Stomach smooth muscle (tissue), 2 donors: ENCODE results near the gene C4A.
"Not testable (repeated sequence)": the region's sequence is repeated elsewhere in the genome, so short reads cannot be mapped to it uniquely, and the experiment has no call there.

Experiments
- H3K27ac ChIP-seq: one replicate; pipeline ENCODE4 v1.7.0; 2013; ENCODE audit warnings: mild to moderate bottlenecking, low read length, inconsistent platforms
- H3K27me3 ChIP-seq, 2 donors: one replicate each; pipeline ENCODE4 v1.7.0; 2013; ENCODE audit warnings: low read length in 2 of 2; ENCODE audit not compliant: insufficient read depth in 2 of 2, control insufficient read depth in 1 of 2
- H3K36me3 ChIP-seq, 2 donors: one replicate each; pipeline ENCODE4 v1.7.0; 2013; ENCODE audit warnings: low read length in 2 of 2; ENCODE audit not compliant: control insufficient read depth in 2 of 2, insufficient read depth in 2 of 2
- H3K4me1 ChIP-seq: one replicate; pipeline ENCODE4 v1.7.0; 2013; ENCODE audit warnings: low read length; ENCODE audit not compliant: control insufficient read depth, insufficient read depth
- H3K4me3 ChIP-seq, 2 donors: one replicate each; pipeline ENCODE4 v1.7.0; 2013; ENCODE audit warnings: low read length in 2 of 2
- H3K9ac ChIP-seq, 2 donors: one replicate each; pipeline ENCODE4 v1.7.0; 2013; ENCODE audit warnings: low read length in 2 of 2, mild to moderate bottlenecking in 1 of 2
- H3K9me3 ChIP-seq, 2 donors: one replicate each; pipeline ENCODE4 v1.7.0; 2013; ENCODE audit warnings: low read length in 2 of 2; ENCODE audit not compliant: control insufficient read depth in 2 of 2
- donor health status: healthy.
- donor health status: Pancreatic carcinoma.

Gene C4A

DNA sequence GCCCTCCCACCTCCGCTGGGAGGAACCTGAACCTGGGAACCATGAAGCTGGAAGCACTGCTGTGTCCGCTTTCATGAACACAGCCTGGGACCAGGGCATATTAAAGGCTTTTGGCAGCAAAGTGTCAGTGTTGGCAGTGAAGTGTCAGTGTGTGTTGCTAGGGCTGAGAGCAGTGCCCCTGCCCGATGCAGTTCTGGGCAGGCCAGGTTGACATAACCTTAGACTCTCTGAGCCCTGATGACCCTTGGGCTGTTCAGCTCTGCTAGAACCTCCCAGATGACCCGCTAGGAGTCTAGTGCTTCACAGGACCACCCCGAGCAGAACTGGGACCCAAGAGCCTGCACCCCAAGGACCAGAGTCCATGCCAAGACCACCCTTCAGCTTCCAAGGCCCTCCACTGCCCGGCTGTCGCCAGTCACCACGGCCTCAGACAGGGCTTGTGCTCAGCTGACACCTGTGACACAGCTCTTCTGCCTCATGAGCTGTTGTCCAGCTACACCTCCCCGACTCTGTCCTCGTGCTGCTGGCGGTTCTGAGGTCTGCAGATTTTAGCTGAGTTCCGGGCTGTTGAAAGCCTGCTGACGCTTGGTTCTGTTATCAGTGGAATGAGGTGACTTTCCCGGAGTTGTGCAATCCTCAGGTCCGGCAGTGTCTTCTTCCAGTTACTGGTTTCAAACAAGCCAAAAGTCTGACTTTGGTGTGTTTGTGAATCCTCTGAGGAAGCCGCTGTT is 53.6 kb downstream of the C4A start:
- not testable (repeated sequence) for H3K27ac ChIP-seq, H3K9me3 ChIP-seq, H3K27me3 ChIP-seq, H3K36me3 ChIP-seq, H3K4me1 ChIP-seq, H3K9ac ChIP-seq, H3K4me3 ChIP-seq

DNA sequence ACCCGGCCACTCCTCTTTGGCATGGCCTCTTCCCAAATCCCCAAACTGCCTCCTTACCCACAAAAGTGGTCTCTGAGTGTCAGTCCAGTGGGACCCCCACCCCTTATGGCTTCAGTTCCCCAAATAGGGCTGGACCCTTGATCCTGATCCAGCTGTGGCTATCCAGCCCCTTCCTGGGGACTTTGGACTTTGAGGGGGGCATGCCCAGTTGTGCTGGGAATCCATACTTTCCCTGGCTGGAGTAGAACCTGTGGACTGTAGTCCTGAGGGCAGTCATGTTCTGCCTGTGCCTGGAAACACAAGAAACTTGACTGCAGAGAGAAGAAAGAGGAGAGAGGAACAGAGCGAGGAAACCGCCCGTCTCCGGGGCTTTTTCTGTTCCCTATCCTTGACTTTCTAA is 55.3 kb downstream of the C4A start:
- H3K9me3 ChIP-seq, H3K36me3 ChIP-seq, H3K4me3 ChIP-seq, H3K9ac ChIP-seq, H3K27me3 ChIP-seq, H3K4me1 ChIP-seq, H3K27ac ChIP-seq: not testable (repeated sequence)

DNA sequence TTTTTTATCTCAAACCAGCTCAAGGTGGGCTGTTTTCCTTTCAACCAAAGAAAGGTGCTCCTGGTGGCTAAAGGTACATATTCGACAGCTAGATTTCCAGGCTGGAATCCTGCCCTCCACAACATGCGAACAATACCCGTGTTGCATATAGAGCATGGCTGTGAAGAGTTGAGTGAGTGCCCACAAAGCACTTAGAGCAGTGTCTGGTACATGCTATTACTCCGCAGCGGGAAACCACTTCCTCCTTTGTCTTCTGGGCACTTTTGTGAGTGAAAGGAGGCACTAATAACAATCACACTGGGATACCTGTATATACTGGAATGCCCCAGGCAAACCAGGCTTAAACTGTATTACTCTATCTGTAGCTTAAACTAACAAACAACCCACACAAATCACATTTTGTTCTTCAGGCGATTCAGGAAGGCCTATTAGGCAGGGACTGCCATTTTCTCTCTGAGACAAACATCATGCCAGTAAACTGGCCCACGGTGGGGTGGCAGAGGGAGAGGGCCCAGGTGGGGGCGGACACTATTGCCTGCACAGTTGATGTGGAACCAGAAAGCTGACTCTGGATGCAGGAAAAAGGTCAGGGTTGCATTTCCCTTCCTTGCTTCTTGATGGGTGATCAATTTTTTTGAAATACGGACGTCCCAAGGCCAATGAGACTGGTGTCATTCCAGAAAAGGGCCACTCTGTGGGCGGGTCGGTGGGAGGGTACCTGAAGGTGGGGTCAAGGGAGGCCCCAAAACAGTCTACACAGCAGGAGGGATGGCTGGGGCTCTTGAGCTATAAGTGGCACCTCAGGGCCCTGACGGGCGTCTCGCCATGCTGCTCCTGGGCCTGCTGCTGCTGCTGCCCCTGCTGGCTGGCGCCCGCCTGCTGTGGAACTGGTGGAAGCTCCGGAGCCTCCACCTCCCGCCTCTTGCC is 56.0 kb downstream of the C4A start, which contains the start of gene CYP21A2:
Gene CYP21A2 (plus strand): TSS at position 818 of the 927 bp plus-strand sequence. CDS start 8 bp downstream, at position 826.
- not testable (repeated sequence) for H3K4me1 ChIP-seq, H3K9ac ChIP-seq, H3K36me3 ChIP-seq, H3K27ac ChIP-seq, H3K27me3 ChIP-seq, H3K4me3 ChIP-seq, H3K9me3 ChIP-seq

DNA sequence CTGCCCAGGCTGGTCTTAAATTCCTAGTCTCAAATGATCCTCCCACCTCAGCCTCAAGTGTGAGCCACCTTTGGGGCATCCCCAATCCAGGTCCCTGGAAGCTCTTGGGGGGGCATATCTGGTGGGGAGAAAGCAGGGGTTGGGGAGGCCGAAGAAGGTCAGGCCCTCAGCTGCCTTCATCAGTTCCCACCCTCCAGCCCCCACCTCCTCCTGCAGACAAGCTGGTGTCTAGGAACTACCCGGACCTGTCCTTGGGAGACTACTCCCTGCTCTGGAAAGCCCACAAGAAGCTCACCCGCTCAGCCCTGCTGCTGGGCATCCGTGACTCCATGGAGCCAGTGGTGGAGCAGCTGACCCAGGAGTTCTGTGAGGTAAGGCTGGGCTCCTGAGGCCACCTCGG is 57.0 kb downstream of the C4A start:
- H3K9me3 ChIP-seq, H3K4me1 ChIP-seq, H3K27ac ChIP-seq, H3K4me3 ChIP-seq, H3K9ac ChIP-seq, H3K27me3 ChIP-seq, H3K36me3 ChIP-seq: not testable (repeated sequence)

DNA sequence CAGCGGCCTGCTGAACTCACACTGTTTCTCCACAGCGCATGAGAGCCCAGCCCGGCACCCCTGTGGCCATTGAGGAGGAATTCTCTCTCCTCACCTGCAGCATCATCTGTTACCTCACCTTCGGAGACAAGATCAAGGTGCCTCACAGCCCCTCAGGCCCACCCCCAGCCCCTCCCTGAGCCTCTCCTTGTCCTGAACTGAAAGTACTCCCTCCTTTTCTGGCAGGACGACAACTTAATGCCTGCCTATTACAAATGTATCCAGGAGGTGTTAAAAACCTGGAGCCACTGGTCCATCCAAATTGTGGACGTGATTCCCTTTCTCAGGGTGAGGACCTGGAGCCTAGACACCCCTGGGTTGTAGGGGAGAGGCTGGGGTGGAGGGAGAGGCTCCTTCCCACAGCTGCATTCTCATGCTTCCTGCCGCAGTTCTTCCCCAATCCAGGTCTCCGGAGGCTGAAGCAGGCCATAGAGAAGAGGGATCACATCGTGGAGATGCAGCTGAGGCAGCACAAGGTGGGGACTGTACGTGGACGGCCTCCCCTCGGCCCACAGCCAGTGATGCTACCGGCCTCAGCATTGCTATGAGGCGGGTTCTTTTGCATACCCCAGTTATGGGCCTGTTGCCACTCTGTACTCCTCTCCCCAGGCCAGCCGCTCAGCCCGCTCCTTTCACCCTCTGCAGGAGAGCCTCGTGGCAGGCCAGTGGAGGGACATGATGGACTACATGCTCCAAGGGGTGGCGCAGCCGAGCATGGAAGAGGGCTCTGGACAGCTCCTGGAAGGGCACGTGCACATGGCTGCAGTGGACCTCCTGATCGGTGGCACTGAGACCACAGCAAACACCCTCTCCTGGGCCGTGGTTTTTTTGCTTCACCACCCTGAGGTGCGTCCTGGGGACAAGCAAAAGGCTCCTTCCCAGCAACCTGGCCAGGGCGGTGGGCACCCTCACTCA is 57.7 kb downstream of the C4A start:
- not testable (repeated sequence) for H3K27me3 ChIP-seq, H3K27ac ChIP-seq, H3K36me3 ChIP-seq, H3K9me3 ChIP-seq, H3K4me3 ChIP-seq, H3K9ac ChIP-seq, H3K4me1 ChIP-seq

GRCh38 chr6:32040299-32041049 is 58.6 kb downstream of the C4A start:
- not testable (repeated sequence) for H3K36me3 ChIP-seq, H3K9me3 ChIP-seq, H3K27ac ChIP-seq, H3K4me3 ChIP-seq, H3K4me1 ChIP-seq, H3K9ac ChIP-seq, H3K27me3 ChIP-seq

DNA sequence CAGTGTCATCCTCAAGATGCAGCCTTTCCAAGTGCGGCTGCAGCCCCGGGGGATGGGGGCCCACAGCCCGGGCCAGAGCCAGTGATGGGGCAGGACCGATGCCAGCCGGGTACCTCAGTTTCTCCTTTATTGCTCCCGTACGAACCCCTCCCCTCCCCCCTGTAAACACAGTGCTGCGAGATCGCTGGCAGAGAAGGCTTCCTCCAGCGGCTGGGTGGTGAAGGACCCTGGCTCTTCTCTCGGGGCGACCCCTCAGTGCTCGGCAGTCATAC is 59.1 kb downstream of the C4A start:
- H3K4me3 ChIP-seq, H3K27ac ChIP-seq, H3K27me3 ChIP-seq: not testable (repeated sequence)

DNA sequence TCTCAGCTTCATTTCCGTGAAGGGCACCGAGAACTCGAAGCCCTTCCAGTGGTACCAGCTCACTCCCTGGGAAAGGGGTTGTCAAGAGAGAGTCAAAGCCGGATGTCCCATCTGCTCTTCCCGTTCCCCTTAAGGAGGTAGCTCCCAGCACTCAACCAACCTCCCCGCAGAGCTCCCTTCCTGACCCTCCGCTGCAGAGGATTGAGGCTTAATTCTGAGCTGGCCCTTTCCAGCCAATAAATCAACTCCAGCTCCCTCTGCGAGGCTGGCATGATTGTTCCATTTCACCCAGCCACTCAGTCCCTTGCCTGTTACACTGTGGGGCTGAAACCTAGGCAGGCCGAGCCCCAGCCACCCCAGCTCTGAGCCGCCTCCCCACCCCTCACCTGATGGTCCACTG is 59.5 kb downstream of the C4A start:
- H3K9ac ChIP-seq, H3K4me3 ChIP-seq: not testable (repeated sequence)

More for the DNA sequence above, 59.1 kb downstream of the C4A start:
- not testable (repeated sequence) for H3K36me3 ChIP-seq, H3K9ac ChIP-seq, H3K4me1 ChIP-seq, H3K9me3 ChIP-seq

GRCh38 chr6:32042276-32042675 is 60.4 kb downstream of the C4A start:
- not testable (repeated sequence) for H3K9me3 ChIP-seq, H3K9ac ChIP-seq, H3K4me3 ChIP-seq, H3K36me3 ChIP-seq, H3K27ac ChIP-seq, H3K27me3 ChIP-seq
- peaks cover 12% of the 10 kb centered on the region for H3K4me1 ChIP-seq

More for the DNA sequence above, 59.5 kb downstream of the C4A start:
- not testable (repeated sequence) for H3K9me3 ChIP-seq, H3K4me1 ChIP-seq, H3K36me3 ChIP-seq, H3K27me3 ChIP-seq, H3K27ac ChIP-seq
